WTC11 (cell line): Measurements from ENCODE around the gene GPR153. TPM values are rescaled to one million over a fixed set of nuclear protein-coding genes. Genes with fewer than 3 reads are reported as not detected.

ENCODE experiments used
- ATAC-seq: fragments of 200-7000 bp; cut with Tn5 transposase; 2 replicates; pipeline ENCODE4 v1.10.0; 2021; ENCODE audit warnings: mild to moderate bottlenecking, moderate library complexity
- CTCF ChIA-PET: fragments of 300-600 bp; sonication (Branson Sonifier 250); formaldehyde crosslinking; loops from one replicate; lab custom pipeline; 2021; ENCODE audit warnings: antibody characterized with exemption; lab: Charles Lee
- POLR2A ChIA-PET: fragments of 350-600 bp; sonication (Branson Sonifier 250); formaldehyde crosslinking; loops from one replicate; lab custom pipeline; 2021; ENCODE audit warnings: antibody characterized with exemption; lab: Charles Lee
- DNase-seq: peaks from one replicate; pipeline ENCODE4 v3.0.0; 2021; ENCODE audit warnings: low spot score
- H3K27ac Mint-ChIP-seq: 2 replicates; pipeline ENCODE4 v1.8.0; 2021; ENCODE audit warnings: mixed read lengths
- H3K27me3 Mint-ChIP-seq: 2 replicates; pipeline ENCODE4 v1.8.0; 2021; ENCODE audit warnings: low read depth, mild to moderate bottlenecking, moderate library complexity, mixed read lengths
- H3K36me3 Mint-ChIP-seq: 2 replicates; pipeline ENCODE4 v1.8.0; 2021; ENCODE audit warnings: mixed read lengths
- H3K4me1 Mint-ChIP-seq: 2 replicates; pipeline ENCODE4 v1.8.0; 2022; ENCODE audit warnings: mixed read lengths
- H3K4me3 Mint-ChIP-seq: 2 replicates; pipeline ENCODE4 v1.8.0; 2021; ENCODE audit warnings: mild to moderate bottlenecking, moderate library complexity, mixed read lengths
- H3K9me3 Mint-ChIP-seq: 2 replicates; pipeline ENCODE4 v1.8.0; 2021; ENCODE audit warnings: mixed read lengths
- ETV6 ChIP-seq: sonication (generic); formaldehyde crosslinking; IDR thresholded peaks from 2 replicates; pipeline ENCODE4 v1.8.1; 2022; ENCODE audit warnings: mild to moderate bottlenecking, missing genetic modification reagents
- HMGA2 ChIP-seq: fragments of 250-450 bp; sonication (Bioruptor Pico); IDR thresholded peaks from 2 replicates; pipeline ENCODE4 v1.4.0; 2021; ENCODE audit warnings: mild to moderate bottlenecking, moderate library complexity
- KAT7 ChIP-seq: sonication (generic); formaldehyde crosslinking; IDR thresholded peaks from 2 replicates; pipeline ENCODE4 v1.8.1; 2023; ENCODE audit warnings: missing genetic modification reagents, mild to moderate bottlenecking, borderline replicate concordance
- MXD4 ChIP-seq: fragments of 250-450 bp; sonication (Bioruptor Pico); IDR thresholded peaks from 2 replicates; pipeline ENCODE4 v1.8.0; 2021; ENCODE audit warnings: mild to moderate bottlenecking, moderate library complexity, borderline replicate concordance
- MYBL2 ChIP-seq: sonication (generic); formaldehyde crosslinking; IDR thresholded peaks from 2 replicates; pipeline ENCODE4 v1.8.1; 2023; ENCODE audit warnings: mild to moderate bottlenecking, moderate library complexity, missing genetic modification reagents
- NFATC4 ChIP-seq: fragments of 250-450 bp; sonication (Bioruptor Pico); IDR thresholded peaks from 2 replicates; pipeline ENCODE4 v1.9.0; 2021; ENCODE audit warnings: mild to moderate bottlenecking
- OVOL2 ChIP-seq: fragments of 250-450 bp; sonication (Bioruptor Pico); IDR thresholded peaks from 2 replicates; pipeline ENCODE4 v1.9.0; 2021; ENCODE audit warnings: mild to moderate bottlenecking, borderline replicate concordance
- TCF7 ChIP-seq: sonication (generic); formaldehyde crosslinking; IDR thresholded peaks from 2 replicates; pipeline ENCODE4 v1.8.0; 2022; ENCODE audit warnings: mild to moderate bottlenecking, low read depth, missing genetic modification reagents, moderate library complexity
- TEAD1 ChIP-seq: sonication (generic); formaldehyde crosslinking; IDR thresholded peaks from 2 replicates; pipeline ENCODE4 v1.8.0; 2022; ENCODE audit warnings: mild to moderate bottlenecking, missing genetic modification reagents
- ZNF219 ChIP-seq: sonication (generic); formaldehyde crosslinking; IDR thresholded peaks from 2 replicates; pipeline ENCODE4 v1.8.0; 2023; ENCODE audit warnings: missing genetic modification reagents, mild to moderate bottlenecking, borderline replicate concordance
- ZNF423 ChIP-seq: fragments of 250-450 bp; sonication (Bioruptor Pico); IDR thresholded peaks from 2 replicates; pipeline ENCODE4 v2.1.2; 2022; ENCODE audit warnings: mild to moderate bottlenecking, moderate library complexity
- ZNF671 ChIP-seq: fragments of 250-450 bp; sonication (Bioruptor Pico); IDR thresholded peaks from 2 replicates; pipeline ENCODE4 v1.8.0; 2021; ENCODE audit warnings: mild to moderate bottlenecking
- total RNA-seq: library from RNA; stranded (reverse); gene quantifications from 3 replicates; pipeline ENCODE4 v1.2.3, GENCODE V29; 2021
- TF ChIP-seq, protein P1 (sequence below): sonication (generic); formaldehyde crosslinking; IDR thresholded peaks from 2 replicates; pipeline ENCODE4 v1.8.0; 2023; ENCODE audit warnings: missing genetic modification reagents
- TF ChIP-seq, protein P2 (sequence below): fragments of 250-450 bp; sonication (Bioruptor Pico); IDR thresholded peaks from 2 replicates; pipeline ENCODE4 v1.8.0; 2021; ENCODE audit warnings: mild to moderate bottlenecking
- TF ChIP-seq, protein P3 (sequence below): sonication (generic); formaldehyde crosslinking; IDR thresholded peaks from 2 replicates; pipeline ENCODE4 v1.8.1; 2022; ENCODE audit warnings: mild to moderate bottlenecking, missing genetic modification reagents, moderate library complexity, borderline replicate concordance
- TF ChIP-seq, protein P4 (sequence below): fragments of 250-450 bp; sonication (Bioruptor Pico); IDR thresholded peaks from 2 replicates; pipeline ENCODE4 v1.9.0; 2021; ENCODE audit warnings: moderate library complexity, mild to moderate bottlenecking, inconsistent platforms, borderline replicate concordance
- TF ChIP-seq, protein P5 (sequence below): sonication (generic); formaldehyde crosslinking; IDR thresholded peaks from 2 replicates; pipeline ENCODE4 v1.8.1; 2022; ENCODE audit warnings: low read depth, mild to moderate bottlenecking, moderate library complexity, missing genetic modification reagents, borderline replicate concordance
- TF ChIP-seq, protein P6 (sequence below): fragments of 250-450 bp; sonication (Bioruptor Pico); IDR thresholded peaks from 2 replicates; pipeline ENCODE4 v2.1.2; 2022; ENCODE audit warnings: mild to moderate bottlenecking, moderate library complexity
- TF ChIP-seq, protein P7 (sequence below): sonication (generic); formaldehyde crosslinking; IDR thresholded peaks from 2 replicates; pipeline ENCODE4 v1.8.0; 2022; ENCODE audit warnings: mild to moderate bottlenecking, missing genetic modification reagents
- TF ChIP-seq, protein P8 (sequence below): sonication (generic); formaldehyde crosslinking; conservative IDR thresholded peaks from 2 replicates; pipeline ENCODE4 v1.8.1; 2022; ENCODE audit warnings: mild to moderate bottlenecking, missing genetic modification reagents
- TF ChIP-seq, protein P9 (sequence below): sonication (generic); formaldehyde crosslinking; IDR thresholded peaks from 2 replicates; pipeline ENCODE4 v1.8.1; 2022; ENCODE audit warnings: low read depth, missing genetic modification reagents, borderline replicate concordance

Gene GPR153
- total RNA-seq, 1 experiment from 2014 or later = 13.4 TPM

DNA sequence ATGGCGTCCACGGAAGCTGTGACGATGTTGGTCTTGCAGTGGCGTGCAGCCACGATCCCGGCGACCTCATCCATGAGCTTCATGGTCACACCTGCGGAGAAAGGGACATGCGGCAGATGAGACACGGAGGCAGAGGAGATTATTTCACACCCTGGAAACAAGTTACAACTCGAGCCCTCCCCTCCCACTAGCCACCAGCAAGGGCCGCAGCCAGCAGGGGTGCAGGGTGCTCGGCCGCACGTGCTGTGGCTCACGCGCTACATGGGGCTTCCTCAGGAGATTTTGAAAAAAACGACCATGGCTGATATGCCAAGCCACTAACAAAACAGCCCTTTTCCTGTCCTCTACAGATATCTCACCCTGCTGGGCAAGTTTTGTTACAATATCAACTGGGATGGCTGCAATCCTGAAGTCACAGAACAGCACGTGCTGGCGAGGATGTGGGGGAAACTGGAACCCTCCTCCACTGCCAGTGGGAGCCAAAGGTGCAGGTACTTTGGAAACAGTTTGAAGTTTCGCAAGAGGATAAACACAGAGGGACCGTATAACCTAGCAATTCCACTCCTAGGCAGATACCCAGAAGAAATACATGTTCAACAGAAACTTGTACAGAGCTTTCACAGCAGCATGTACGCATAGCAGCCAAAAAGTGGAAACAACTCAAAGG is 34.1 kb upstream of the GPR153 start (continued):
- no peak for TF ChIP-seq KAT7 (CRISPR knock-in tag)
- TF ChIP-seq ZNF671 (CRISPR knock-in tag) = no peak
- TF ChIP-seq, protein P1, sequence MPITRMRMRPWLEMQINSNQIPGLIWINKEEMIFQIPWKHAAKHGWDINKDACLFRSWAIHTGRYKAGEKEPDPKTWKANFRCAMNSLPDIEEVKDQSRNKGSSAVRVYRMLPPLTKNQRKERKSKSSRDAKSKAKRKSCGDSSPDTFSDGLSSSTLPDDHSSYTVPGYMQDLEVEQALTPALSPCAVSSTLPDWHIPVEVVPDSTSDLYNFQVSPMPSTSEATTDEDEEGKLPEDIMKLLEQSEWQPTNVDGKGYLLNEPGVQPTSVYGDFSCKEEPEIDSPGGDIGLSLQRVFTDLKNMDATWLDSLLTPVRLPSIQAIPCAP (CRISPR knock-in tag) = no peak
- TF ChIP-seq, protein P2, sequence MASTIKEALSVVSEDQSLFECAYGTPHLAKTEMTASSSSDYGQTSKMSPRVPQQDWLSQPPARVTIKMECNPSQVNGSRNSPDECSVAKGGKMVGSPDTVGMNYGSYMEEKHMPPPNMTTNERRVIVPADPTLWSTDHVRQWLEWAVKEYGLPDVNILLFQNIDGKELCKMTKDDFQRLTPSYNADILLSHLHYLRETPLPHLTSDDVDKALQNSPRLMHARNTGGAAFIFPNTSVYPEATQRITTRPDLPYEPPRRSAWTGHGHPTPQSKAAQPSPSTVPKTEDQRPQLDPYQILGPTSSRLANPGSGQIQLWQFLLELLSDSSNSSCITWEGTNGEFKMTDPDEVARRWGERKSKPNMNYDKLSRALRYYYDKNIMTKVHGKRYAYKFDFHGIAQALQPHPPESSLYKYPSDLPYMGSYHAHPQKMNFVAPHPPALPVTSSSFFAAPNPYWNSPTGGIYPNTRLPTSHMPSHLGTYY (CRISPR knock-in tag) = no peak
- TF ChIP-seq TEAD1 (CRISPR knock-in tag) = no peak
- TF ChIP-seq, protein P3, sequence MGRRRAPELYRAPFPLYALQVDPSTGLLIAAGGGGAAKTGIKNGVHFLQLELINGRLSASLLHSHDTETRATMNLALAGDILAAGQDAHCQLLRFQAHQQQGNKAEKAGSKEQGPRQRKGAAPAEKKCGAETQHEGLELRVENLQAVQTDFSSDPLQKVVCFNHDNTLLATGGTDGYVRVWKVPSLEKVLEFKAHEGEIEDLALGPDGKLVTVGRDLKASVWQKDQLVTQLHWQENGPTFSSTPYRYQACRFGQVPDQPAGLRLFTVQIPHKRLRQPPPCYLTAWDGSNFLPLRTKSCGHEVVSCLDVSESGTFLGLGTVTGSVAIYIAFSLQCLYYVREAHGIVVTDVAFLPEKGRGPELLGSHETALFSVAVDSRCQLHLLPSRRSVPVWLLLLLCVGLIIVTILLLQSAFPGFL (CRISPR knock-in tag) = no peak
- TF ChIP-seq NFATC4 = no peak
- TF ChIP-seq, protein P4, sequence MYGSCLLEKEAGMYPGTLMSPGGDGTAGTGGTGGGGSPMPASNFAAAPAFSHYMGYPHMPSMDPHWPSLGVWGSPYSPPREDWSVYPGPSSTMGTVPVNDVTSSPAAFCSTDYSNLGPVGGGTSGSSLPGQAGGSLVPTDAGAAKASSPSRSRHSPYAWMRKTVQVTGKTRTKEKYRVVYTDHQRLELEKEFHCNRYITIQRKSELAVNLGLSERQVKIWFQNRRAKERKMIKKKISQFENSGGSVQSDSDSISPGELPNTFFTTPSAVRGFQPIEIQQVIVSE (CRISPR knock-in tag) = no peak
- TF ChIP-seq, protein P5, sequence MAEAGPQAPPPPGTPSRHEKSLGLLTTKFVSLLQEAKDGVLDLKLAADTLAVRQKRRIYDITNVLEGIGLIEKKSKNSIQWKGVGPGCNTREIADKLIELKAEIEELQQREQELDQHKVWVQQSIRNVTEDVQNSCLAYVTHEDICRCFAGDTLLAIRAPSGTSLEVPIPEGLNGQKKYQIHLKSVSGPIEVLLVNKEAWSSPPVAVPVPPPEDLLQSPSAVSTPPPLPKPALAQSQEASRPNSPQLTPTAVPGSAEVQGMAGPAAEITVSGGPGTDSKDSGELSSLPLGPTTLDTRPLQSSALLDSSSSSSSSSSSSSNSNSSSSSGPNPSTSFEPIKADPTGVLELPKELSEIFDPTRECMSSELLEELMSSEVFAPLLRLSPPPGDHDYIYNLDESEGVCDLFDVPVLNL (CRISPR knock-in tag) = no peak
- TF ChIP-seq MXD4 = no peak
- no peak for TF ChIP-seq ZNF423 (CRISPR knock-in tag)
- no peak for TF ChIP-seq MYBL2 (CRISPR knock-in tag)
- no peak for TF ChIP-seq OVOL2 (CRISPR knock-in tag)
- TF ChIP-seq ETV6 (CRISPR knock-in tag) = no peak

DNA sequence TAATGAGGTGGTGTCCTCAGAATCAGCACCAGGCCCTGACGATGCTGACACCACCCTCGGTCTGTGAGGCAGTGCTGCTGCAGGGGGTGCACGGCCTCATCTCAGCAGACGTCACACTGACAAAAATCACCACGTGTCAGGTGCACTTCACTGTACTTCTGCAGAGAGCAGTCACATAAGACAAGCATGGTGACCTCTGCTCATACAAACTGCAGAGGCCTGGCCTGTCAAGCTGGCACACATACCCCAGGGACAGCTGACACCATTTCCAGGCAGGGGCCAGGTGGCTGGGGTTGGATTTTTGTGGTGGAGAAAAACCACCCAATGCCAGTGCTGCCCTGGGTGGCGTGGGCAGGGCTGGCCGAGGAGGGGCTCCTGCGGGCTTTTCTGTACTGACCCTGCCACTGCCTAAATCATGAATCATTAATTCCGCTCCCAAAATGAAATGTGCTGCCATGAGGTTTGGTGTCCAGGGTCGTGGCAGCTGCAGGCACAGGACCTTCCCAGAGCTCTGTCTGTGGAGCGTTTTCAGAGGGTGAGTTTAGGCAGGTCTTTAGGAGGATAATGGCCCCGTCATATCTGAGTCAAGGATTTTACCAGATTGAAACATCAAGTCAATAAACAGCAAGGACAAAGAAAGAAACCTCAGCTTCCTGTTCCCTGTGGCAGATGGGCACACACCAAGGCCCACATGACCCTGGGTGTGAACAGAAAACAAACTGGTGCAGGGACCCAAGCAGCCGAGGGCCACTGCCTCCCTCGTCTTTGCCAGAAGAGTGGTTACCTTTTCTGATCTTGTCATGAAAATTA is 33.4 kb upstream of the GPR153 start:
- H3K9me3 Mint-ChIP-seq = no peaks in the 10 kb centered on the region
- ChIA-PET CTCF (interaction anchor here (0.5 to 0.9 kb wide), 2 partner anchors 28 to 144 kb away, joined by 3 read pairs; no protein-coding TSS in a partner anchor), POLR2A (no interaction called here)
- H3K36me3 Mint-ChIP-seq = peaks cover 16% of the 10 kb centered on the region
- no peak for ATAC-seq
- no peak for DNase-seq
- no peaks in the 10 kb centered on the region for H3K4me1 Mint-ChIP-seq
- H3K27ac Mint-ChIP-seq = peak overlapping the region; percentile 84
- TF ChIP-seq, protein P6, sequence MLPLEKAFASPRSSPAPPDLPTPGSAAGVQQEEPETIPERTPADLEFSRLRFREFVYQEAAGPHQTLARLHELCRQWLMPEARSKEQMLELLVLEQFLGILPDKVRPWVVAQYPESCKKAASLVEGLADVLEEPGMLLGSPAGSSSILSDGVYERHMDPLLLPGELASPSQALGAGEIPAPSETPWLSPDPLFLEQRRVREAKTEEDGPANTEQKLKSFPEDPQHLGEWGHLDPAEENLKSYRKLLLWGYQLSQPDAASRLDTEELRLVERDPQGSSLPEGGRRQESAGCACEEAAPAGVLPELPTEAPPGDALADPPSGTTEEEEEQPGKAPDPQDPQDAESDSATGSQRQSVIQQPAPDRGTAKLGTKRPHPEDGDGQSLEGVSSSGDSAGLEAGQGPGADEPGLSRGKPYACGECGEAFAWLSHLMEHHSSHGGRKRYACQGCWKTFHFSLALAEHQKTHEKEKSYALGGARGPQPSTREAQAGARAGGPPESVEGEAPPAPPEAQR = no peak
- TF ChIP-seq ZNF219 (CRISPR knock-in tag) (no peak), TCF7 (CRISPR knock-in tag) (no peak), HMGA2 (CRISPR knock-in tag) (no peak)
- TF ChIP-seq, protein P7, sequence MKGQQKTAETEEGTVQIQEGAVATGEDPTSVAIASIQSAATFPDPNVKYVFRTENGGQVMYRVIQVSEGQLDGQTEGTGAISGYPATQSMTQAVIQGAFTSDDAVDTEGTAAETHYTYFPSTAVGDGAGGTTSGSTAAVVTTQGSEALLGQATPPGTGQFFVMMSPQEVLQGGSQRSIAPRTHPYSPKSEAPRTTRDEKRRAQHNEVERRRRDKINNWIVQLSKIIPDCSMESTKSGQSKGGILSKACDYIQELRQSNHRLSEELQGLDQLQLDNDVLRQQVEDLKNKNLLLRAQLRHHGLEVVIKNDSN (CRISPR knock-in tag) = no peak
- TF ChIP-seq, protein P2 (CRISPR knock-in tag) = no peak
- TF ChIP-seq, protein P8, sequence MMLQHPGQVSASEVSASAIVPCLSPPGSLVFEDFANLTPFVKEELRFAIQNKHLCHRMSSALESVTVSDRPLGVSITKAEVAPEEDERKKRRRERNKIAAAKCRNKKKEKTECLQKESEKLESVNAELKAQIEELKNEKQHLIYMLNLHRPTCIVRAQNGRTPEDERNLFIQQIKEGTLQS (CRISPR knock-in tag) = no peak
- TF ChIP-seq, protein P9, sequence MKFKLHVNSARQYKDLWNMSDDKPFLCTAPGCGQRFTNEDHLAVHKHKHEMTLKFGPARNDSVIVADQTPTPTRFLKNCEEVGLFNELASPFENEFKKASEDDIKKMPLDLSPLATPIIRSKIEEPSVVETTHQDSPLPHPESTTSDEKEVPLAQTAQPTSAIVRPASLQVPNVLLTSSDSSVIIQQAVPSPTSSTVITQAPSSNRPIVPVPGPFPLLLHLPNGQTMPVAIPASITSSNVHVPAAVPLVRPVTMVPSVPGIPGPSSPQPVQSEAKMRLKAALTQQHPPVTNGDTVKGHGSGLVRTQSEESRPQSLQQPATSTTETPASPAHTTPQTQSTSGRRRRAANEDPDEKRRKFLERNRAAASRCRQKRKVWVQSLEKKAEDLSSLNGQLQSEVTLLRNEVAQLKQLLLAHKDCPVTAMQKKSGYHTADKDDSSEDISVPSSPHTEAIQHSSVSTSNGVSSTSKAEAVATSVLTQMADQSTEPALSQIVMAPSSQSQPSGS (CRISPR knock-in tag) = no peak
- H3K27me3 Mint-ChIP-seq = no peaks in the 10 kb centered on the region
- no peak overlapping the region for H3K4me3 Mint-ChIP-seq
